ENCODE results near the gene PPP1R14B. TPM values are rescaled to one million over a fixed set of nuclear protein-coding genes. Genes with fewer than 3 reads are reported as not detected.

The PPP1R14B gene
- total and polyA plus RNA-seq, 4 donors = 22.5 to 127 (median 122) TPM

DNA sequence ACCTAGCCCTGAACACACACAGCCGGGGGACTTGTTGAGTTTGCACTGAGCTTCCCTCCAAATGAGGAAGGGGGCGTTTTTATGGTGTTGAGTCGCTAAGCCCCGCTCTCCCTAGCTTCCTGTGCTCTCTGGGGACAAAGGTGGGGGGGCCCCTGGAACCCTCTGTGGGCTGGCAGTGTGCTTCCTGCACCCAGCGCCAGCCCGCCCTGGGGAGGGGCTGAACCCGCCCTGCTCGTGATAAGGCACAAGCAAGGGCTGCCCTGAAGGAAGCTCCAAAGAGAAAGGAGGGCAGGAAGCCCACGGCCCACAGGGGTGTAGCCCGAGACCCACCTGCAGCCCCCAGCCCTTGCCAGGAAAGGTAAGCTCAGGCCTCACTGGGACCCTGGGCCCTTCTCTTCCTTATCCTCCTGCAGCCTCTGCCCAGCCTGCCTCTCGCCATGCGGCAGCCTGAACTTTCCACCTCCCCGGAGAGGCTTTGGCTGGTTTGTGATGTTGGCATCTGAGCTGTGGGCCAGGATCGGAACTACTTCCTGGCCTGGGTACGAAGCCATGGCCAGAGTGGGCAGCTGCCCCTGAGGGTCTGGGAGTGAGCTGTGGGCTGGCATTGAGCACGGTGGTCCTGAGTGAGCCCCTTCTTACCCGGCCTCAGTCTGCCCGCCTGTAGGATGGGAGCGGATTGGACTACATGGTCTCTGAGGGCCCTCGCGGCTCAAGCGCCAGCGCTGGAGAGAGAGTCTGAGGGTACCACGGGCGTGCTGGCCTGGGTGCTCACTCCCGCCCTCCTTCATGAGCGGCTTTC, 40.1 kb downstream of the PPP1R14B start, which contains the start of gene FERMT3:
TSS of gene FERMT3 (plus strand) at position 265 of the 799 bp plus-strand sequence. CDS start 644 bp downstream, outside the sequence.
- peaks cover 23% of the 10 kb centered on the region for H3K4me1 ChIP-seq (ENCODE audit: control insufficient read depth, insufficient read depth, low read length)
- peak within 1 kb of the TSS; percentile 75 for H3K27ac ChIP-seq (ENCODE audit: low read depth, low read length)
- no peaks in the 10 kb centered on the region for H3K27me3 ChIP-seq (ENCODE audit: control insufficient read depth, insufficient read depth, low read length)
- DNase-seq (ENCODE audit: low read depth in 4 of 6, low spot score in 6 of 6) = no peak
- WGBS (ENCODE audit: insufficient coverage) = 86% methylated on average over 23 of the region's 27 CpGs
- H3K9me3 ChIP-seq (ENCODE audit: control insufficient read depth, insufficient read depth, low read length) = no peaks in the 10 kb centered on the region
- H3K36me3 ChIP-seq (ENCODE audit: control insufficient read depth, insufficient read depth, low read length) = peaks cover 91% of the 10 kb centered on the region
- no peak within 1 kb of the TSS for H3K4me3 ChIP-seq (ENCODE audit: low read depth, low read length)

DNA sequence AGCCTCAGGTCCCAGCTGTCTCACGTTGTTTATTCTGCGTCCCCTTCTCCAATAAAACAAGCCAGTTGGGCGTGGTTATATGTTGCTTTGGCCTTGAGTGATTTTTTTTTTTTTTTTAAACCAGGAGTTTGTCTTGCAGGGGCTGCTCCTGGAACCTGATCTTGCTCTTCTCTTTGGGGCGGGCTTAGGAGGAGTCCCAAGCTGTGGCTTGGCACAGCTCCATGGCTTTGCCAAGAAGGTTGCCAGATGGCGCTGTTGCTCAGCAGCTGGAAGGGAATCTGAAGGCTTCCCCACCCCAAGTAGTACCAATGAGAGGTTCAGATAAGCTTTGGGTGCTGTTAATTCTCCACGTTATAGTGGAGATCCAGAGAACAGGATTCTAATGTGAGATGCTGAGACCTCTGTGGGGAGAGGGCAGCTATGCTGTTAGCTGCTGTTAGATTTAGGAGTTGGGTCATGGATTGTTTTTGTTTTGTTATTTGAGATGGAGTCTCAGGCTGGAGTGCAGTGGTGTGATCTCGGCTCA, 42.2 kb downstream of the PPP1R14B start:
- WGBS (ENCODE audit: insufficient coverage) = 8% methylated on average over 2 of the region's 7 CpGs
- Histone ChIP-seq H3K4me3 (ENCODE audit: low read depth, low read length) (no peak overlapping the region), H3K9me3 (ENCODE audit: control insufficient read depth, insufficient read depth, low read length) (no peaks in the 10 kb centered on the region), H3K27me3 (ENCODE audit: control insufficient read depth, insufficient read depth, low read length) (no peaks in the 10 kb centered on the region), H3K36me3 (ENCODE audit: control insufficient read depth, insufficient read depth, low read length) (peaks cover 96% of the 10 kb centered on the region), H3K27ac (ENCODE audit: low read depth, low read length) (no peak overlapping the region), H3K4me1 (ENCODE audit: control insufficient read depth, insufficient read depth, low read length) (peaks cover 22% of the 10 kb centered on the region)
- peak in 5 of 6 donors; percentile 53 to 93 (median 77) for DNase-seq (ENCODE audit: low read depth in 4 of 6, low spot score in 6 of 6)

- no peaks in the 10 kb centered on the region for H3K9me3 ChIP-seq (ENCODE audit: control insufficient read depth, insufficient read depth, low read length)
- 87% methylated on average over 8 of the region's 16 CpGs for WGBS (ENCODE audit: insufficient coverage)
- peaks cover 96% of the 10 kb centered on the region for H3K36me3 ChIP-seq (ENCODE audit: control insufficient read depth, insufficient read depth, low read length)
- no peak overlapping the region for H3K27ac ChIP-seq (ENCODE audit: low read depth, low read length)
- no peak for DNase-seq (ENCODE audit: low read depth in 4 of 6, low spot score in 6 of 6)
- H3K4me3 ChIP-seq (ENCODE audit: low read depth, low read length) = no peak overlapping the region
- no peaks in the 10 kb centered on the region for H3K27me3 ChIP-seq (ENCODE audit: control insufficient read depth, insufficient read depth, low read length)
- H3K4me1 ChIP-seq (ENCODE audit: control insufficient read depth, insufficient read depth, low read length) = peaks cover 18% of the 10 kb centered on the region
These were observed 42.7 kb downstream of the PPP1R14B start for GRCh38 chr11:64204080-64204440.

DNA sequence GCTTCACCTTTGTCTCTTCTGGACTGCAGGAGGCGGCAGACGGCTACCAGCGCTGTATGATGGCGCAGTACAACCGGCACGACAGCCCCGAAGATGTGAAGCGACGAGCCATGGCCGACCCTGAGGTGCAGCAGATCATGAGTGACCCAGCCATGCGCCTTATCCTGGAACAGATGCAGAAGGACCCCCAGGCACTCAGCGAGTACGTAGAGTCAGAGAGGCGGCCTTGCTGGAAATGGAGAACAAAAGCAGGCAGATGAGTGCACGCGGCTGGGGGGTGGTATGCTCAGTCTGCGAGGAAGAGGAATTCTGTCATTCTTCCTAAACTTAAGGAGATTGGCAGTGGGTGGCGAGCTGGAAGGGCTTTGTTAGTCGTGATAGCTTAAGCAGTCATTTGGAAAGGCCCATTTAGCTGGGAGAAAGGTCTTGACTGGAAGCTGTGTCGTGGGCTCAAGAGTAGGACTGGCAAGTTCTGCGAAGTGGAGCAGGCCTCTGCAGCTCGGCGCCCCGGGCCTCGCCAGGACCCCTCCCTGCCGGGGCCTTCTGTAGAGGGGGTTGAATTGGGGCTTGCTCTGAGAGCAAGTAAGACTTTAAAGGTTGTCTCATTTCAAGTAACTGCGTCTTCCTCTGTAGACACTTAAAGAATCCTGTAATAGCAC, 43.2 kb downstream of the PPP1R14B start:
- Histone ChIP-seq H3K36me3 (ENCODE audit: control insufficient read depth, insufficient read depth, low read length) (peaks cover 96% of the 10 kb centered on the region), H3K27me3 (ENCODE audit: control insufficient read depth, insufficient read depth, low read length) (no peaks in the 10 kb centered on the region), H3K27ac (ENCODE audit: low read depth, low read length) (no peak overlapping the region), H3K9me3 (ENCODE audit: control insufficient read depth, insufficient read depth, low read length) (no peaks in the 10 kb centered on the region), H3K4me1 (ENCODE audit: control insufficient read depth, insufficient read depth, low read length) (peaks cover 12% of the 10 kb centered on the region), H3K4me3 (ENCODE audit: low read depth, low read length) (no peak overlapping the region)
- DNase-seq (ENCODE audit: low read depth in 4 of 6, low spot score in 6 of 6) = no peak
- WGBS (ENCODE audit: insufficient coverage) = 85% methylated on average over 23 of the region's 27 CpGs

DNA sequence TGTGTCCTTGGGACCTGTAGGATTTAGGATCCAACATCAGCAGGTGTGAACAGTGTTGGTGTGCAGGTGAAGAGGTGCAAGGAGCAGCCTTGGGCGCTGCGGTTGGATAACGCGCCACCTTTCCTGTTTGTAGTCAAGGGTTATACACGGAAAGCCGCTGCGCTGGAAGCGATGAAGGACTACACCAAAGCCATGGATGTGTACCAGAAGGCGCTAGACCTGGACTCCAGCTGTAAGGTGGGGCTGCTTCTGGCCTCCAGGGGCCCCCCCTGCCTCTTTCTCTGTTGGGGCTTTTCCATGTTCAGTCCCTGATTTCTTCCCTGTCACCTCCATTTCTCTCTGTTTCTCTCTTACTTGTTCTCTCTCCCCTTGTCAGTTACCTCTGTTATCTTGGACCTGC, 43.8 kb downstream of the PPP1R14B start:
- peaks cover 10% of the 10 kb centered on the region for H3K4me1 ChIP-seq (ENCODE audit: control insufficient read depth, insufficient read depth, low read length)
- H3K36me3 ChIP-seq (ENCODE audit: control insufficient read depth, insufficient read depth, low read length) = peaks cover 96% of the 10 kb centered on the region
- no peaks in the 10 kb centered on the region for H3K9me3 ChIP-seq (ENCODE audit: control insufficient read depth, insufficient read depth, low read length)
- WGBS (ENCODE audit: insufficient coverage) = 94% methylated on average over 8 of the region's 9 CpGs
- no peak for DNase-seq (ENCODE audit: low read depth in 4 of 6, low spot score in 6 of 6)
- H3K27ac ChIP-seq (ENCODE audit: low read depth, low read length) = no peak overlapping the region
- H3K4me3 ChIP-seq (ENCODE audit: low read depth, low read length) = no peak overlapping the region
- no peaks in the 10 kb centered on the region for H3K27me3 ChIP-seq (ENCODE audit: control insufficient read depth, insufficient read depth, low read length)

- Histone ChIP-seq H3K27me3 (ENCODE audit: control insufficient read depth, insufficient read depth, low read length) (no peaks in the 10 kb centered on the region), H3K4me1 (ENCODE audit: control insufficient read depth, insufficient read depth, low read length) (peaks cover 5% of the 10 kb centered on the region), H3K4me3 (ENCODE audit: low read depth, low read length) (no peak overlapping the region), H3K9me3 (ENCODE audit: control insufficient read depth, insufficient read depth, low read length) (no peaks in the 10 kb centered on the region), H3K36me3 (ENCODE audit: control insufficient read depth, insufficient read depth, low read length) (peaks cover 95% of the 10 kb centered on the region), H3K27ac (ENCODE audit: low read depth, low read length) (no peak overlapping the region)
- DNase-seq (ENCODE audit: low read depth in 4 of 6, low spot score in 6 of 6) = no peak
- 100% methylated on average over 1 of the region's 3 CpGs for WGBS (ENCODE audit: insufficient coverage)
These were observed 45.2 kb downstream of the PPP1R14B start for GRCh38 chr11:64201543-64201942.

GRCh38 chr11:64198511-64198910, 48.2 kb downstream of the PPP1R14B start:
- H3K36me3 ChIP-seq (ENCODE audit: control insufficient read depth, insufficient read depth, low read length) = peaks cover 88% of the 10 kb centered on the region
- DNase-seq (ENCODE audit: low read depth in 4 of 6, low spot score in 6 of 6) = no peak
- H3K27me3 ChIP-seq (ENCODE audit: control insufficient read depth, insufficient read depth, low read length) = no peaks in the 10 kb centered on the region
- no peaks in the 10 kb centered on the region for H3K9me3 ChIP-seq (ENCODE audit: control insufficient read depth, insufficient read depth, low read length)
- H3K27ac ChIP-seq (ENCODE audit: low read depth, low read length) = no peak overlapping the region
- H3K4me3 ChIP-seq (ENCODE audit: low read depth, low read length) = no peak overlapping the region
- H3K4me1 ChIP-seq (ENCODE audit: control insufficient read depth, insufficient read depth, low read length) = no peaks in the 10 kb centered on the region
- no CpG with 5 or more reads among the region's 2 CpGs for WGBS (ENCODE audit: insufficient coverage)

- 91% methylated on average over 4 of the region's 9 CpGs for WGBS (ENCODE audit: insufficient coverage)
- Histone ChIP-seq H3K4me3 (ENCODE audit: low read depth, low read length) (no peak overlapping the region), H3K36me3 (ENCODE audit: control insufficient read depth, insufficient read depth, low read length) (peaks cover 82% of the 10 kb centered on the region), H3K27ac (ENCODE audit: low read depth, low read length) (no peak overlapping the region), H3K9me3 (ENCODE audit: control insufficient read depth, insufficient read depth, low read length) (no peaks in the 10 kb centered on the region), H3K27me3 (ENCODE audit: control insufficient read depth, insufficient read depth, low read length) (no peaks in the 10 kb centered on the region), H3K4me1 (ENCODE audit: control insufficient read depth, insufficient read depth, low read length) (no peaks in the 10 kb centered on the region)
- DNase-seq (ENCODE audit: low read depth in 4 of 6, low spot score in 6 of 6) = no peak
These were observed 50.1 kb downstream of the PPP1R14B start for GRCh38 chr11:64196626-64197025.

Measured in spinal cord (tissue), 10 donors.